ENCODE data around the gene BRAP.

BRAP gene

GRCh38 chr12:111686574-111687105 lies 884 bp upstream of the BRAP start:
- H3K36me3 ChIP-seq (ENCODE audit: control insufficient read depth in 2 of 2, insufficient read depth in 1 of 2, low read length in 2 of 2) = peaks cover 10 to 17% of the 10 kb centered on the region in 2 experiments
- H3K27ac ChIP-seq (ENCODE audit: extremely low read depth, low read depth, low read length) = peak overlapping the region; percentile 53; the same call in 1 of the 2 replicates
- 0 out of 2 replicates have a peak, but pooled peaks have one; percentile 36 for TF ChIP-seq ZNF792 (tag by site-specific recombination; IDR thresholded peaks at IDR 0.05)
- TF ChIP-seq ZNF146 (tag by site-specific recombination; IDR thresholded peaks at IDR 0.05) = no peak
- TF ChIP-seq ZNF121 (tag by site-specific recombination; IDR thresholded peaks at IDR 0.05) = no peak
- TF ChIP-seq PRDM2 (tag by site-specific recombination; IDR thresholded peaks at IDR 0.05; ENCODE audit: borderline replicate concordance) = 0 out of 2 replicates have a peak, but pooled peaks have one; percentile 7
- TF ChIP-seq ZNF624 (tag by site-specific recombination; IDR thresholded peaks at IDR 0.05) = no peak
- TF ChIP-seq ZSCAN5A (tag by site-specific recombination; IDR thresholded peaks at IDR 0.05) = 0 out of 2 replicates have a peak, but pooled peaks have one; percentile 3
- 0 out of 2 replicates have a peak, but pooled peaks have one; percentile 1 for TF ChIP-seq YY2 (tag by site-specific recombination; IDR thresholded peaks at IDR 0.05)
- TF ChIP-seq, protein P1, sequence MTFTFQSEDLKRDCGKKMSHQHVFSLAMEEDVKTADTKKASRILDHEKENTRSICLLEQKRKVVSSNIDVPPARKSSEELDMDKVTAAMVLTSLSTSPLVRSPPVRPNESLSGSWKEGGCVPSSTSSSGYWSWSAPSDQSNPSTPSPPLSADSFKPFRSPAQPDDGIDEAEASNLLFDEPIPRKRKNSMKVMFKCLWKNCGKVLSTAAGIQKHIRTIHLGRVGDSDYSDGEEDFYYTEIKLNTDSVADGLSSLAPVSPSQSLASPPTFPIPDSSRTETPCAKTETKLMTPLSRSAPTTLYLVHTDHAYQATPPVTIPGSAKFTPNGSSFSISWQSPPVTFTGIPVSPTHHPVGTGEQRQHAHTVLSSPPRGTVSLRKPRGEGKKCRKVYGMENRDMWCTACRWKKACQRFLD (tag by site-specific recombination; IDR thresholded peaks at IDR 0.05) = no peak
- TF ChIP-seq ZNF639 (tag by site-specific recombination; IDR thresholded peaks at IDR 0.05) = 0 out of 2 replicates have a peak, but pooled peaks have one; percentile 9
- TF ChIP-seq ZNF449 (tag by site-specific recombination; IDR thresholded peaks at IDR 0.05) = 0 out of 2 replicates have a peak, but pooled peaks have one; percentile 4
- TF ChIP-seq ZNF391 (tag by site-specific recombination; IDR thresholded peaks at IDR 0.05; ENCODE audit: borderline replicate concordance, low read depth) = 0 out of 2 replicates have a peak, but pooled peaks have one; percentile 17
- no peaks in the 10 kb centered on the region for H3K9me3 ChIP-seq (ENCODE audit: control insufficient read depth, insufficient read depth, low read depth, low read length)
- CTCF ChIA-PET = interaction anchor here (0.9 to 1.1 kb wide), 2 partner anchors 19 to 33 kb away, joined by 3 to 4 read pairs; no protein-coding TSS in a partner anchor
- H3K4me3 ChIP-seq (ENCODE audit: low read depth, low read length) = peak overlapping the region; percentile 48
- H3K4me1 ChIP-seq (ENCODE audit: control insufficient read depth, insufficient read depth, low read length) = peaks cover 3% of the 10 kb centered on the region; the same call in 1 of the 2 replicates
- POLR2A ChIA-PET = interaction anchor here (0.6 to 1.4 kb wide), 5 partner anchors 7 to 1416 kb away, joined by 3 to 6 read pairs (median 4); partner anchors contain the start of genes ERP29 and TMEM116
